ENCODE measurements around the gene ABCA6. TPM values are rescaled to one million over a fixed set of nuclear protein-coding genes. Genes with fewer than 3 reads are reported as not detected.

The ABCA6 gene
- total RNA-seq, 2 experiments from 2014 or later: 0.14 to 0.68 TPM

DNA sequence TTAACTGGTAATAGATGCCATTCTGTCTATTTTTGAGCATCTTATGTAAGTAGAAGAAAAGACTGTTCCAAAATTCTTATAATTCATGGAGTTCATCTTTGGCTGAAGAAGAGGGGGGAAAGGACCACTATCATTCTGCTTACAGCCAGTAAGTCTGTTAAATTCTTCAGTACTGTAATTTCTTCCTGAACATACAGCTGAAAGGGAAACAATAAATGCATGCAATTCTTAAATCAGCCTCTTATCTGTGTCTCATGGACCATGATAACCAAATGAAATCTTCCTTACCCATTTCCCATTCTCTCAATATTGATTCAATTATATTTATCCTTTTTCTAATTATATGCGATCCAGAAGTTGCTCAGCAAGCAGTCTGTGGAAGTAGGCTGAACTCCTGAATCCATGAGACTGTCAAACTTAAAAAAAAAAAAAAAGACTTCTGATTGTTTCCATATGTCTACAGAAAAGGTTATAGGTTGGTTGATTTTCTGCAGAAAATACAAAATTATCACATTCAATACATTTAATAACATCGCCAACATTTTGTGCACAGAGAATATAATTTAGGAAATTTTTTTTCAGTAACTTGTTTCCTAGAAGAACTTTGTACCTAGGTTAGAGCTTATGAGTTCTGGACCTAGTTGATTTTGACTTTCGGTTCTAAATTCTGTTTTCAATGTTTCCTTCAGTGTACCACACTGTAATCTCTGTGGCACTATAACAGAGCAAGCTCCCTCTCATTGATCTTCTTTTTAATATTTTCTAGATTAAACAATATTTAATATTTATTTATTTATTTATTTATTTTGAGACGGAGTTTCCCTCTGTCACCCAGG, 79.8 kb downstream of the ABCA6 start:
- no peak overlapping the region for H3K27ac Mint-ChIP-seq
- peaks cover 2% of the 10 kb centered on the region for H3K9me3 Mint-ChIP-seq
- H3K27me3 Mint-ChIP-seq: peaks cover 4% of the 10 kb centered on the region
- H3K36me3 Mint-ChIP-seq: no peaks in the 10 kb centered on the region
- peaks cover 8% of the 10 kb centered on the region for H3K4me1 Mint-ChIP-seq
- H3K4me3 Mint-ChIP-seq: no peak overlapping the region
- ATAC-seq (ENCODE audit: low read depth) (no peak), DNase-seq (no peak)
- POLR2A ChIA-PET: no interaction called here

DNA sequence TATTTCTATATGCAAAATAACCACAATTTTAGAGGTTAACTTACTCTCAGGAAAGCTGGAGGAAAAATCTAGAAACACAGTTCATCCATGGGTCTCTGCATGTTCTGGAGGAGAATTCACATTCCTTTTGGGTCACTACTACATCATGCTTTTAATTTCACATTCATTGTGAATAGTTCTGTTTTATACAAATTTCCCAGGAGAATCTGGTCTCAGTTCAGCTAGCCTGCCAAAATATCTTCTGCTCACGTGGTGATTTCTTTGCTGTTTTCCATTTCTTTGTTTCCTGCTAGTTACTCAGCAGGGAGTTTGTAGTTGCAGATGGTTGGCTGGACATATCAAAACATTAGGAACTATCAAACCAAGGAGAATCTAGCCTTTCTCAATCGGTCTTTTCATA, 80.9 kb downstream of the ABCA6 start, which contains the start of gene ABCA9:
ABCA9 (minus strand) TSS at position 106 of the 400 bp plus-strand sequence. CDS start 9,801 bp downstream, outside the sequence.
- H3K27me3 Mint-ChIP-seq: peaks cover 4% of the 10 kb centered on the region
- H3K4me3 Mint-ChIP-seq: no peak within 1 kb of the TSS
- ATAC-seq (ENCODE audit: low read depth) (no peak), DNase-seq (no peak)
- peaks cover 2% of the 10 kb centered on the region for H3K9me3 Mint-ChIP-seq
- peaks cover 2% of the 10 kb centered on the region for H3K4me1 Mint-ChIP-seq
- no peak within 1 kb of the TSS for H3K27ac Mint-ChIP-seq
- POLR2A ChIA-PET: no interaction called here
- H3K36me3 Mint-ChIP-seq: no peaks in the 10 kb centered on the region

DNA sequence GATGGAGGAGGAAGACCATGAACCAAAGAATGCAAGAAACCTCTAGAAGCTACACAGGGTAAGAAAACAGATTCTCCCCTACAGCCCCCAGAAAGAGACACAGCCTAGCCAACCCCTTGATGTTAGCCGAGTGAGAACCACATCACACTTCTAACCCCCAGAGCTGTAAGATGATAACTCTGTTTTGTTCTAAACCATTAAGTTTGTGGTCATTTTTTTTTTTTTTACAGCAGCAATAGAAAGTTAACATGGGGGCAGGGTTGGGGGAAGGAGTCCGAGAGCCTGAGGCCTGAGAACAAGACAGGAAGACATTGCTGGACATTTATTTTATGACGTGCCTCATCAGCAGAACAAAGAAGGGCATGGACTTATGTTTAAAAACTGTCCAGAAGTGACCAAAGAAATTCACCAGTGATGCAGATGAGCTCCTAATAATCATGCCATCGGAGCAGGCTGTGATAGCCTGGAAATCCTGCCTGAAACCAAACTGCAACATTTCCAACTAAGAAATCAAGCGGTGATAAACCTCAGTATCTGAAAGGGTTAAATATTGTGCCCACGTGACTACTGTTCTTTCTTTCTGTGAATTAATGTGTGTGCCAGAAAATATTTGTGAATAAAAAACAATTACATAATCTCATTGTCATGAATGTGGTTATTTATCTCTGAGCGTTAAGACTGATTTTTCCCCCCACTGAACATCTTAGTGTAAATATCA, 82.1 kb downstream of the ABCA6 start:
- ATAC-seq (ENCODE audit: low read depth) (no peak), DNase-seq (no peak)
- H3K4me3 Mint-ChIP-seq: no peak overlapping the region
- peaks cover 4% of the 10 kb centered on the region for H3K27me3 Mint-ChIP-seq
- POLR2A ChIA-PET: no interaction called here
- no peaks in the 10 kb centered on the region for H3K4me1 Mint-ChIP-seq
- peaks cover 2% of the 10 kb centered on the region for H3K9me3 Mint-ChIP-seq
- no peak overlapping the region for H3K27ac Mint-ChIP-seq
- H3K36me3 Mint-ChIP-seq: no peaks in the 10 kb centered on the region

DNA sequence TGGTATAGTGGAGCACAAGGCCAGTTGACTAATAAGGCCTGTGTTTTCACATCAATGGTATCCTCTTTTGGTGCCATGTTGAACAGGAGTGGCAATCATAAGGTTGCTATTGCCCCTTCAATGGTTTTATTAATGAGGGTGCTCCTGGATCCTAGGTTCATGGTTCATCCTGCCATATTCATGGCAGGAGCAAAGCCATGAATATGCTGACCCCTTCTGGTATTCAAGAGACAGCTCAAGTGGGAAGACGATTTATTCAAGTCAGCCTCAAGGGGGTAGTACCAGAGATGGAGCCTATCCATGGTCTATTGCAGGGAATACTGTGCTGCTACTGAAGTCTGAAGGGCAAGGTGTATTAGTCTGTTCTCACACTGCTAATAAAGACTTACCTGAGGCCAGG, 83.5 kb downstream of the ABCA6 start:
- ATAC-seq (ENCODE audit: low read depth) (no peak), DNase-seq (no peak)
- Mint-ChIP-seq H3K9me3 (peaks cover 2% of the 10 kb centered on the region), H3K4me1 (no peaks in the 10 kb centered on the region), H3K36me3 (no peaks in the 10 kb centered on the region), H3K27ac (no peak overlapping the region), H3K4me3 (no peak overlapping the region), H3K27me3 (peaks cover 7% of the 10 kb centered on the region)
- POLR2A ChIA-PET: no interaction called here

GRCh38 chr17:69057280-69057679, 84.4 kb downstream of the ABCA6 start:
- DNase-seq: no peak
- Mint-ChIP-seq H3K9me3 (peaks cover 2% of the 10 kb centered on the region), H3K4me1 (no peaks in the 10 kb centered on the region), H3K27ac (no peak overlapping the region), H3K27me3 (peaks cover 7% of the 10 kb centered on the region), H3K36me3 (no peaks in the 10 kb centered on the region), H3K4me3 (no peak overlapping the region)
- no peak for ATAC-seq (ENCODE audit: low read depth)
- POLR2A ChIA-PET: no interaction called here

GRCh38 chr17:69056179-69056823, 85.4 kb downstream of the ABCA6 start:
- Mint-ChIP-seq H3K27me3 (peaks cover 7% of the 10 kb centered on the region), H3K36me3 (no peaks in the 10 kb centered on the region), H3K4me3 (no peak overlapping the region), H3K27ac (no peak overlapping the region), H3K9me3 (peaks cover 3% of the 10 kb centered on the region), H3K4me1 (no peaks in the 10 kb centered on the region)
- DNase-seq: no peak
- POLR2A ChIA-PET: no interaction called here
- ATAC-seq (ENCODE audit: low read depth): no peak

DNA sequence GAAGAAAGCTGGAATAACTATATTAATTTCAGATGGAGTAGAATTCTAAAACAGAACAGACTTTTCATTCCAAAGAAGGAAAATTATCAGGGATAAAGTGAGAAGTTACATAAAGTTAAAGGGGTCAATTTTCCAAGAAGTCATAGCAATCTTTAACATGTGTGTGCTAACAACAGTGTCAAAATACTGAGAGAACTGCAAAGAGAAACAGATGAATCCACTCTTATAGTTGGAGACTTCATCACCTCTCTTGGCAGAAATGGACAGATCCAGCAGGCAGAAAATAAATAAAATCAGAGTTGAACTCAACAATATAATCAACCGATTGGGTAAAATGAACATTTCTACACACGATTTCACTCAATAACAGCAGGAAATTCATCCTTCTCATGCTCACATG, 86.4 kb downstream of the ABCA6 start:
- ATAC-seq (ENCODE audit: low read depth) (no peak), DNase-seq (no peak)
- Mint-ChIP-seq H3K27ac (no peak overlapping the region), H3K9me3 (peaks cover 3% of the 10 kb centered on the region), H3K4me3 (no peak overlapping the region), H3K27me3 (peaks cover 3% of the 10 kb centered on the region), H3K36me3 (no peaks in the 10 kb centered on the region), H3K4me1 (no peaks in the 10 kb centered on the region)
- POLR2A ChIA-PET: no interaction called here

DNA sequence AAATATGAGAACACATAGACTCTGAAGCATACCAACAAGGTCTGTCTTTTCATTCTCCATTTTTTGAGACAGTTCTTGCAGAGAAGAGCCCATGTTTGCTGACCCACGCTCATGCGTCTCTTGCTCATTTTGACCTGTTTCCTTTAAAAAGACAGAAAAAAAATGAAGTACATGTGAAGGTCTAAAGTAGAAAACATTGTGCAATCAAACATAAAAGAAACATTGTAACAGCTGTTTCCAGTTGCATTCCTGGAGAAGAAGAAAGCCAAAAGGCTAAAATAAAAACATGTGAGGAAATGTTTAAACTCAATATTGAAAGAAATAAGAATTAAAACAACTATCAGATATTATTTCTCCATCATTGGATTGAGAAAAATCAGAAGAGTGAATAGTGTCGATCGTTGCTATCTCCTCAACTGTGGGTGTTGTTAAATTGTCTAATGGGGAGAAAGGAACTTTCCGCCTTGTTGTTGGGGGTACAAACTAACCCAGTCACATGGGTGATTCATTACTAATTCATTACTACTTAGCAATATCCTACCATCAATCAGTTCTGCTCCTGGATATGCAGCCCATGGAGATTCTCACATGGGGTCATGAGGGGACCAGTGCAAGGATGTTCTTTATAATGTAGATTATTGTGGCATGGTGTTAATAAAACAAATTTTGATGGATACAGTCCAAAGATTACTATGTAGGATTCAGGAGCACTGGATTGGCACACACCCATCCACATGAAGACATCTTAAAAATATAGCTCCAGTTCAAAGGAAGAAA, 90.5 kb downstream of the ABCA6 start:
- ATAC-seq (ENCODE audit: low read depth) (no peak), DNase-seq (no peak)
- POLR2A ChIA-PET: no interaction called here
- peaks cover 4% of the 10 kb centered on the region for H3K4me1 Mint-ChIP-seq
- no peaks in the 10 kb centered on the region for H3K36me3 Mint-ChIP-seq
- H3K27me3 Mint-ChIP-seq: peaks cover 3% of the 10 kb centered on the region
- H3K27ac Mint-ChIP-seq: no peak overlapping the region
- no peak overlapping the region for H3K4me3 Mint-ChIP-seq
- H3K9me3 Mint-ChIP-seq: peaks cover 3% of the 10 kb centered on the region

- no peaks in the 10 kb centered on the region for H3K36me3 Mint-ChIP-seq
- POLR2A ChIA-PET: no interaction called here
- DNase-seq (no peak), ATAC-seq (ENCODE audit: low read depth) (no peak)
- no peak overlapping the region for H3K4me3 Mint-ChIP-seq
- peaks cover 4% of the 10 kb centered on the region for H3K4me1 Mint-ChIP-seq
- H3K27me3 Mint-ChIP-seq: peaks cover 2% of the 10 kb centered on the region
- H3K9me3 Mint-ChIP-seq: peaks cover 1% of the 10 kb centered on the region
- H3K27ac Mint-ChIP-seq: no peak overlapping the region
These were observed 93.1 kb downstream of the ABCA6 start for GRCh38 chr17:69048634-69049033.

DNA sequence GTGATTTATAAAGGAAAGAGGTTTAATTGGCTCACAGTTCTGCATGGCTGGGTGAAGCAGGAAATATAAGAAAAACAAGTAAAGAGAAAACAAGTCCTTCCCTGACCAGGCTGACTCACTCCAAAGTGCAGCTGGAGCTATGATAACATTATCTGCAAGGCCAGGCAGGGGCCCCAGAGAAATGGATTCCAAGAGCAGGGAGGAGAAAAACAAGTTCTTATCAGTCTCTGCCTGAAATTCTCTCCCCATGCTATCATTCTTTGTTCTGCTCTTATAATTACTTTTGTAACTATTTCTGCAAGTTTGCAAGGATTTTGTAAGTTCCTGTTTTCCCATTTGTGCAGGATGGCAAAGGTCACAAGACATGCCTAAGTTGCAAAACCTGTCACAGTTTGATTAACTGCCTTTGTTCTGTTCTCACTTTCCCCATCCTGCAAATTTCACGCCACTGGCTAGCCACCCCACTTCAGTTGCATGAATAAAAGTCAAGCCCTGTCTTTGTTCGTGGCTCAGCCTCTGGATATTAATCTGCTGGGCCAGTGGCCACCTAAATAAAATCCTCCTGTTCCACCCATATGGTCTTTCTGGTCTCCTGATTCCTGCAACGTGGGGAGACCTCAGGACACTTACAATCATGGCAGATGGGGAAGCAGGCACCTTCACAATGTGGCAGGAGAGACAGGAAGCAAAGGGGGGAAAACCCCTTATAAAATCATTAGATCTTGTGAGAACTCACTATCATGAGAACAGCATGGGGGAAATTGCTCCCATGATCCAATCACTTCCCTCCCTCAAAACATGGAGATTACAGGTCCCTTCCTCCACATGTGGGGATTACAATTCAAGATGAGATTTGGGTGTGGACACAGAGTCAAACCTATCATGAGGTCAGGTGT, 94.1 kb downstream of the ABCA6 start:
- DNase-seq (no peak), ATAC-seq (ENCODE audit: low read depth) (no peak)
- peaks cover 1% of the 10 kb centered on the region for H3K9me3 Mint-ChIP-seq
- H3K4me3 Mint-ChIP-seq: no peak overlapping the region
- H3K4me1 Mint-ChIP-seq: peaks cover 4% of the 10 kb centered on the region
- H3K27me3 Mint-ChIP-seq: no peaks in the 10 kb centered on the region
- H3K36me3 Mint-ChIP-seq: no peaks in the 10 kb centered on the region
- H3K27ac Mint-ChIP-seq: no peak overlapping the region
- POLR2A ChIA-PET: no interaction called here

GRCh38 chr17:69046121-69046807, 95.4 kb downstream of the ABCA6 start:
- ATAC-seq (ENCODE audit: low read depth) (no peak), DNase-seq (no peak)
- H3K9me3 Mint-ChIP-seq: no peaks in the 10 kb centered on the region
- H3K36me3 Mint-ChIP-seq: no peaks in the 10 kb centered on the region
- H3K4me1 Mint-ChIP-seq: peaks cover 4% of the 10 kb centered on the region
- POLR2A ChIA-PET: no interaction called here
- H3K27ac Mint-ChIP-seq: no peak overlapping the region
- H3K27me3 Mint-ChIP-seq: no peaks in the 10 kb centered on the region
- H3K4me3 Mint-ChIP-seq: no peak overlapping the region

DNA sequence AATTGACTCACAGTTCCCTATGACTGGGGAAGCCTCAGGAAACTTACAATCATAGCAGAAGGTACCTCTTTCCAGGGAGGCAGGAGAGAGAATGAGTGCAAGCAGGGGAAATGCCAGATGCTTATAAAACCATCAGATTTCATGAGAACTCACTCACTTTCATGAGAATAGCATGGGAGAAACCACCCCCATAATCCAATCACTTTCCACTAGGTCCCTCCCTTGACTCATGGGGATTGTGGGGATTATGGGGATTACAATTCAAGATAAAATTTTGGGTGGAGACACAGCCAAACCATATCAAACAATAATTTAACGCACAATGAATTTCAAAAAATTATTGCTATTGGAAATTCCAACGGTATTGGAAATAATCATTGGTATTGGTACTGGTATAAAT, 96.0 kb downstream of the ABCA6 start:
- Mint-ChIP-seq H3K36me3 (no peaks in the 10 kb centered on the region), H3K27ac (no peak overlapping the region), H3K4me3 (no peak overlapping the region), H3K27me3 (no peaks in the 10 kb centered on the region), H3K4me1 (peaks cover 4% of the 10 kb centered on the region), H3K9me3 (no peaks in the 10 kb centered on the region)
- DNase-seq: no peak
- POLR2A ChIA-PET: no interaction called here
- ATAC-seq (ENCODE audit: low read depth): no peak

Measured in activated naive CD8-positive, alpha-beta T cell treated with anti-CD3 and anti-CD28 coated beads, Interleukin-2, amount 10 ng/mL, durations not matched to agents 7 days and 5 days (primary cell).